ENCODE data around the gene BTK. TPM values are rescaled to one million over a fixed set of nuclear protein-coding genes. Genes with fewer than 3 reads are reported as not detected.

Gene BTK
- total and polyA plus RNA-seq, 9 of the 15 experiments (the other 6 are each of a cell fraction or from before 2014, with no cell fraction given): 14.9 to 93.4 (median 65.2) TPM

GRCh38 chrX:101407748-101408531 lies 21.9 kb upstream of the BTK start, which contains the start of the genes GLA and HNRNPH2 (continued):
- TF ChIP-seq ZNF778 (CRISPR knock-in tag; IDR thresholded peaks at IDR 0.05) (no peak), DACH1 (IDR thresholded peaks at IDR 0.05; ENCODE audit: partially characterized antibody) (peak; percentile 24), CCNT2 (IDR thresholded peaks at IDR 0.05; ENCODE audit: borderline replicate concordance, extremely low read depth, insufficient read length, low read depth, low read length) (no peak), ZNF740 (CRISPR knock-in tag; IDR thresholded peaks at IDR 0.05) (peak; percentile 90), ZNF740 (tag; IDR thresholded peaks at IDR 0.05) (peak in 1 of 2 experiments; percentile 77; a peak in 2 of 4 replicates), NCOA4 (IDR thresholded peaks at IDR 0.05; ENCODE audit: partially characterized antibody) (no peak), ZNF449 (CRISPR knock-in tag; IDR thresholded peaks at IDR 0.05) (no peak), USF1 (CRISPR knock-in tag; IDR thresholded peaks at IDR 0.05) (peak; percentile 99), SRF (CRISPR knock-in tag; IDR thresholded peaks at IDR 0.05) (no peak), KLF10 (CRISPR knock-in tag; IDR thresholded peaks at IDR 0.05) (no peak), MAZ (CRISPR knock-in tag; conservative IDR thresholded peaks at IDR 0.05 in 1 of 2, IDR thresholded peaks at IDR 0.05 in 1 of 2) (peak in 1 of 2 experiments; percentile 70; a peak in 2 of 4 replicates), CHD2 (IDR thresholded peaks at IDR 0.05; ENCODE audit: low read depth, low read length) (peak; percentile 75), MCM7 (IDR thresholded peaks at IDR 0.05) (no peak), HNRNPLL (IDR thresholded peaks at IDR 0.05; ENCODE audit: low read depth, low read length, poor library complexity, severe bottlenecking) (no peak), LEF1 (IDR thresholded peaks at IDR 0.05) (peak; percentile 92), ZNF239 (CRISPR knock-in tag; IDR thresholded peaks at IDR 0.05) (no peak), ZNF589 (CRISPR knock-in tag; IDR thresholded peaks at IDR 0.05; ENCODE audit: low read depth) (0 out of 2 replicates have a peak, but pooled peaks have one; percentile 25), CTCF (IDR thresholded peaks at IDR 0.05 in 2 of 3, conservative IDR thresholded peaks at IDR 0.05 in 1 of 3; ENCODE audit: insufficient read depth in 2 of 3, low read depth in 1 of 3, low read length in 3 of 3) (peak in 1 of 3 experiments; percentile 23; a peak in 1 of 6 replicates), ATF2 (CRISPR knock-in tag; IDR thresholded peaks at IDR 0.05) (no peak), NEUROD1 (IDR thresholded peaks at IDR 0.05; ENCODE audit: borderline replicate concordance, low read depth, low read length, partially characterized antibody) (peak; percentile 49), ZSCAN29 (IDR thresholded peaks at IDR 0.05) (no peak)
